ENCODE results near the gene FES. TPM values are rescaled to one million over a fixed set of nuclear protein-coding genes. Genes with fewer than 3 reads are reported as not detected.
"Not testable (repeated sequence)": the region's sequence is repeated elsewhere in the genome, so short reads cannot be mapped to it uniquely, and the experiment has no call there.

The FES gene
- total RNA-seq, 1 donor = 229 TPM

GRCh38 chr15:90907838-90908507, 23.7 kb downstream of the FES start:
- no peak for DNase-seq (ENCODE audit: low read depth in 2 of 3, low spot score in 2 of 3)

- not testable (repeated sequence) for DNase-seq (ENCODE audit: low read depth in 2 of 3, low spot score in 2 of 3)
Observed at GRCh38 chr15:90909449-90909848, 25.1 kb downstream of the FES start.

- no peak for DNase-seq (ENCODE audit: low read depth in 2 of 3, low spot score in 2 of 3)
Observed at GRCh38 chr15:90909976-90910375, 25.7 kb downstream of the FES start.

GRCh38 chr15:90910441-90911301, 26.4 kb downstream of the FES start:
- no peak for DNase-seq (ENCODE audit: low read depth in 2 of 3, low spot score in 2 of 3)

GRCh38 chr15:90911302-90911623, 27.0 kb downstream of the FES start:
- DNase-seq (ENCODE audit: low read depth in 2 of 3, low spot score in 2 of 3) = no peak

GRCh38 chr15:90911906-90912769, 27.8 kb downstream of the FES start:
- DNase-seq (ENCODE audit: low read depth in 2 of 3, low spot score in 2 of 3) = no peak

- no peak for DNase-seq (ENCODE audit: low read depth in 2 of 3, low spot score in 2 of 3)
Observed at GRCh38 chr15:90912770-90913075, 28.4 kb downstream of the FES start.

- no peak for DNase-seq (ENCODE audit: low read depth in 2 of 3, low spot score in 2 of 3)
Observed at GRCh38 chr15:90913398-90913944, 29.2 kb downstream of the FES start.

GRCh38 chr15:90914305-90915080, 30.2 kb downstream of the FES start:
- no peak for DNase-seq (ENCODE audit: low read depth in 2 of 3, low spot score in 2 of 3)

GRCh38 chr15:90915216-90915807, 31.0 kb downstream of the FES start:
- DNase-seq (ENCODE audit: low read depth in 2 of 3, low spot score in 2 of 3) = peak in 1 of 3 donors; percentile 36

- DNase-seq (ENCODE audit: low read depth in 2 of 3, low spot score in 2 of 3) = peak in 2 of 3 donors; percentile 86 to 89
Observed at GRCh38 chr15:90915808-90916440, 31.6 kb downstream of the FES start.

GRCh38 chr15:90916461-90916860, 32.2 kb downstream of the FES start:
- no peak for DNase-seq (ENCODE audit: low read depth in 2 of 3, low spot score in 2 of 3)

GRCh38 chr15:90917569-90917968, 33.3 kb downstream of the FES start:
- no peak for DNase-seq (ENCODE audit: low read depth in 2 of 3, low spot score in 2 of 3)

- no peak for DNase-seq (ENCODE audit: low read depth in 2 of 3, low spot score in 2 of 3)
Observed at GRCh38 chr15:90918034-90918788, 33.9 kb downstream of the FES start.

- no peak for DNase-seq (ENCODE audit: low read depth in 2 of 3, low spot score in 2 of 3)
Observed at GRCh38 chr15:90918835-90919234, 34.5 kb downstream of the FES start.

GRCh38 chr15:90921887-90922286, 37.6 kb downstream of the FES start:
- no peak for DNase-seq (ENCODE audit: low read depth in 2 of 3, low spot score in 2 of 3)

- not testable (repeated sequence) for DNase-seq (ENCODE audit: low read depth in 2 of 3, low spot score in 2 of 3)
Observed at GRCh38 chr15:90922712-90923322, 38.5 kb downstream of the FES start.

GRCh38 chr15:90924375-90924774, 40.1 kb downstream of the FES start:
- no peak for DNase-seq (ENCODE audit: low read depth in 2 of 3, low spot score in 2 of 3)
